Activated CD4-positive, alpha-beta T cell treated with anti-CD3 and anti-CD28 coated beads, Interleukin-2, Interleukin-4, amounts not matched to agents 100 ng/mL and 50 ng/mL, durations not matched to agents 16 hours and 8 hours (primary cell): ENCODE measurements around the gene BTRC.

Experiments used
- DNase-seq: peaks from one replicate; pipeline ENCODE4 v3.0.0-alpha.2; 2020; ENCODE audit warnings: low spot score

The BTRC gene

GRCh38 chr10:101535949-101536348 is 182.0 kb downstream of the BTRC start:
- no peak for DNase-seq

DNA sequence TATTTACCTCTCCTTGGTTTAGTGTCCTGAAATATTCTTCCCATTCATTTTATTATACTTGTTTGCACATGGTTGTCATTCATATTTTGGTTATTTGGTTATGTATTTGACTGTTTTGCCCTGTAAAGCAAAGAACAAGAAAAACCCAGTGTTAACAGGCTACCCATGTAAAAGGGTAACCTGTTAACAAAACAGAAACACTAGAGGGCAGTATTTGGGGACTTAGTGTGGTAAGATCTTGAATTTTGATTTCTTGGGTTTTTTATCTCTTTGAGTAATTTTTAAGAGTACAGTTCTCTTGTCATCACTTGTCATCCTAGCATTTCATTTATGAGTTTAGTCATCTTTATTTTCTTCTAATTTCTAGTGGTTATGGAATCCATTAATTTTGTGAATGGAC is 182.8 kb downstream of the BTRC start:
- DNase-seq, result peak; percentile 51

- DNase-seq, result no peak
Measured at GRCh38 chr10:101538446-101538845, 184.5 kb downstream of the BTRC start.

GRCh38 chr10:101545898-101546297 is 191.9 kb downstream of the BTRC start:
- DNase-seq, result no peak

DNA sequence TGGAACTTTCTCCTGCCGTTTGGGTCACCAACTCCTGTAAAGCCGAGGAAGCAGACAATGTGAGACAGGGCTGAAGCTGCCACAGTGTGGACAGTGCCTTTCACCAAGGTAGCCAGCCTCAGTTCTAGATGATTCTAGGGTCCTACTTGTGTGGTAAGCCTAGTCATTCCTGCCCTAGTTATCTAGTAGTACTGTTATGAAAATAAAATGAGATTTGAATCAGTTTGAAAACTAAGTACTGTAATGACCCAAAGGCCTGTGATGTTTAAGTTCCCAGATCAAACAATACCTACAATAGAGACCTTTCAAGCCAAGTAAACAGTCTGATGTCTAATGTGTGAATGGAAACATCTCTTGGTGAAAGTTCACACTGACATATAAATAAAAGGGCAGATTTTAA is 197.0 kb downstream of the BTRC start:
- DNase-seq, result peak; percentile 38

DNA sequence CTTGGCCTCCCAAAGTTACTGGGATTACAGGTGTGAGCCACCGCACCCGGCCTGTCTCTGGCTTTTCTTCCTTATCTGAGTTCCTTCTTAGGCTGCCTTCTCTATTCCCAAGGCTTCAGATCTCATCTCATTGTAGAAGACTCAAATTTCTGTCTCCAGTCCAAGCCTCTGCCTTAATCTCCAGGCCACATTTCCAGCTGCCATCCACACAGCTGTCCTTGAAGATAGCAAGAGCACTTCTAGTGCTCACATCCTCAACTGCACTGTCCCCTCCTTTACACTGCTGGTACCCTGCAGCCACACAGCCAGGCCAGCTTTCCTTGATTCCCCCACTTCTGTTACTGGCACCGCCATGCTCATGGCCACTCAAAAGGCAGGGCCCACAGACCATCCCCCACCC is 198.5 kb downstream of the BTRC start:
- no peak for DNase-seq

DNA sequence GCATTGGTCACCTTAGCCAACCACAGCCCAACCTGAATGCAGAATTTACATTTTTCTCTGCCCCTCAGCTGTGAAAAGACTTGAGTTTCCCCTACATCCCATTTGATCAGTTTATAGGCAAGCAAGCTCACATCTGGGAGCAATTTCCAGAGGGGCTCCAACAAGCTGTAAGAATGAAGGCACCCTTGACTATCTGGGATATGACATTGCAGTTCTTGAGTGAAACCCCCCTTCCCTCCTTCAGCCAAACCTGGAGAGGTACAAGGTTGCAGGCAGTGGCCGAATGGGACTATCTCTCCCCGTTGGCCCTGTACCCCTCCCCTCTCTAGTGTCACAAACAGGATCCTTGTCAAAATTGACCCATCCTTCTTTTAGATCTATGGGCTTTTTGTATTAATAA is 203.6 kb downstream of the BTRC start:
- no peak for DNase-seq

DNA sequence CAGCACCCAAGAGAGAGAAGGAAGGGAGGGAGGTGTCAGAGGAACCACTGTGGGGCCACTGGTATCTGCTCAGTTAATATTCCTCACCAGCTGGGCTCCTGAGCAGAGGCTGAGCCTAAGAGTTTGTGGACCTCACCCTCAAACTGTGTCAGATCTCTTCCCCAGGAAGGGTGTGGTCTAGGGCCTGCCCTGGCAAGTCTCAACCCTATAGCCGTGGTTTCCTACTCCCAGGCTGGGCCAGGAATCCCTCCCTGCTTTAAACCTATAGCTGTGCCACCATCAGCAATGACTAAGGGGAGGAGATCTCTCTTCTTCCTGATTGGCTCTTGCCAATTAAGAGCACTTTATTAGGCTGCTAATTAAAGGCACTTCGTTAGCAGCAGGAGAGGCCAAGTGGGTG is 204.2 kb downstream of the BTRC start:
- DNase-seq, result no peak

DNA sequence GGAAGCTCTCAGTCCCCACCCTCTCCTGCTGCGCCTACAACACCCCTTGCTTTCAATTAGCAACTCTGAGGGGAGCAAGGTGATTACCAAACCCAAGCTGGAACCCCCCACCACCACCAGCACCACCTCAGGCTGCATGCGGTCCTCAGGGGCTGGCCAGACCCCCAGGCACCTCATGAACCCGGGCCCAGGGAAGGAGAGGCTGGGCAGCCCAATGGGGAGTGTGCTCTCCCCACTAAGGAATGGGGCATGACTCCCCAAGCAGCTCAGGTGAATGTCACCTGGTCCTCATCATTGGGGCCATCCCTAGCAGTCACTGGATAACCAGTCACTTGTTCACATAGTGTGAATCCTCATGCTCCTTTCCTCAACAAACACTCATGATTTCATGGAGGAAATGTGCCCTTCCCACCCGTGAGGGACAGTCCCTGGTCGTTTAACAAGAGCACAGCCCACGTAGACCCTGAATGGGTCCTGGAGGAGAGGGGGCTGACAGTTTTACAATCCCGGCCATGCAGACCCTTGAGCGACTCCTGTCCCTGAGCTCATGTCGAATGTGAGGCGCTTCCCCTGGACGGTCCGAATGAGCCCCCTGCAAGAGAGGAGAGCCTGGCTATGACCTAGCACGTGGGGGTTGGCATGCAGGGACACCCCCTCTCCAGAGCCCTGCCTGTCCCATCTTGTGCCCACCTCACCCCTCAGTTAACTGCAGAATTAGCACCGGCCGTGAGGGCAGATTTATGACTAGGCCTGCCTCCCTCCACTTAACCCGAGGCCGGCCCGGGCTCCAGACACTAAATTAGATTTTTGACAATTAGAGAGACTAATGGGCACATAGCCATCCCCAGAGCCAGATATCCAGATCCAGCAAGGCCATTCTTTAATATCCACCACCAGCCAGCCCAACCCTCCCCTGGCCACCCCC is 205.0 kb downstream of the BTRC start:
- DNase-seq, result no peak

GRCh38 chr10:101559596-101560297 is 205.8 kb downstream of the BTRC start:
- DNase-seq, result no peak

GRCh38 chr10:101560298-101561067 is 206.5 kb downstream of the BTRC start:
- DNase-seq, result no peak

- DNase-seq, result no peak
Measured at GRCh38 chr10:101561068-101561915, 207.3 kb downstream of the BTRC start.

- no peak for DNase-seq
Measured at GRCh38 chr10:101562231-101562630, 208.3 kb downstream of the BTRC start.

DNA sequence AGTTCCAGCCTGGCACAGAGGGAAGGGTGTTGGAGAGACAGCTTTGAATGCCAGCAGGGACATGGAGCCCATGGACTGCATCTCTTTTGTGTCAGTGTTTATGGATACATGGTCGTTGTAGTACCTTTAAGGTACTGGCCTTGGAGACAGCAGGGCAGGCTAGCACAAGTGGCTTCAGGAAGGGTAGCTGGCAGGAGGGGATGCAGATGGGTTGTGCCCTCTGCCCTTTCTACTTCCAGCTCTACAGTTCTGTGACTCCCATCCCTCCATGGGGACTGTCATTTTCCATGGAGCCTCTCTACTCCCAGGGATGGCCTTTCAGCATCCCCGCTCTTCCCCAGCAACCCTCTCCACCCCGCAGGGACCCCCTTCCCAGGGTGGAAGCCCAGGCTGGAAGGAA is 209.0 kb downstream of the BTRC start:
- DNase-seq, result no peak

- DNase-seq, result no peak
Measured at GRCh38 chr10:101563497-101564040, 209.6 kb downstream of the BTRC start.

DNA sequence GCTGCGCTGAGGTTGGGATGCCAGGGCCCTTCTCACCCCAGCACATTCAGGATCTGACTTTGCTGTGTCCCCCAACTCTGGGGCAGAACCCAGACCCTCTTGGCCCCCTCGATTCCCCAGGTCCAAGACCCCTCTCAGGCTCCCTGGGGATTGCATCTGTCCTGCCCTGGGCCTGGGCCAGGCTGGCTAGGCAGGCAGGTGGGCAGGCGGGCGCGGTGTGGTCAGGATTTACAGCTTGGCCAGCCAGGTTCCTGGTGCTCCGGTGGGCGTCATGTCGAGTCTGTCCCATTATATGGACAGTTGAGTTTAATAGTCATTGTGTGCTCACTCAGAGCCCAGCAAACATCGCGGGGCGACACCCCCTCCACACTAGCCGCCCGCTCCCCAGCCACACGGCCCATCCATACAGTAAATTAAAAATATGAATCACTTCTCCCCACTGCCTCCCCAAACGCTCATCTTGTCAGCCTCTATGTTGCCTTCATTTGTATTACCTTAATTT is 210.6 kb downstream of the BTRC start:
- no peak for DNase-seq

DNA sequence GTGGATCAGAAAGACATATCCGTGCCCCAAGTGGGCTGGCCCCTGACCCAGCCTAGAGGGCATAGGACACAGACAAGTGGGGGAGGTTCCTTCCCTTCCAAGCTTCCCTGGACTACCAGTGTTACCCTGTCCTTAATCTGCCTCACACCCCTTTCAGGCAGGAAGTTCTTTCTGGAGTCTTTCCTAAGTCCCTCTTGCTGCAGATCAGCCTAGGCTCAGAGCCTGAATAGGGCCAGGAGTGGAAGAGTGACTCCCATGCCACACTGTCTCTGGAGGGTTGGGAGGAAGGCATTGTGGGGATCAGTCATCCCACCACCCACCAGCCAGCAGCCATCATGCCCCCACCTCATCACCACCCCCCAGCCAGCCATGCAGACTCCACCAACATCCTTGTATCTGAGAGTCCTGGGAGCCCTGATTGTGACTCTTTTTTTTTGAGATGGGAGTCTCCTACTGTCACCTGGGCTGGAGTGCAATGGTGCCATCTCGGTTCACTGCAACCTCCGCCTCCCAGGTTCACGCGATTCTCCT is 211.5 kb downstream of the BTRC start:
- DNase-seq, result no peak

DNA sequence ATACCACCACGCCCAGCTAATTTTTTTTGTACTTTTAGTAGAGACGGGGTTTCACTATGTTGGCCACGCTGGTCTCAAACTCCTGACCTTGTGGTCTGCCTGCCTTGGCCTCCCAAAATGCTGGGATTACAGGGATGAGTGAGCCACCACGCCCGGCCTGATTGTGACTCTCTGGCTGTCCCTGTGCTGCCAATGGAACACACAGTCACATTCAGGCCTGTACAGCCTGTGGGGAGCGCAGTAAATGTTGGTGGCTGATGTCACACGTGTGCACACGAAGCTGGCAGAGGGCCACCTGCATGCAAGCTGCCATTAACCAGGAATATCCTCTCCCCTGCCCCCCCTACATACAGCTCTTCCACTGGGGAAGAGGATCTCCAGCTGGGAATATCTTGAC is 212.0 kb downstream of the BTRC start:
- DNase-seq, result no peak

DNA sequence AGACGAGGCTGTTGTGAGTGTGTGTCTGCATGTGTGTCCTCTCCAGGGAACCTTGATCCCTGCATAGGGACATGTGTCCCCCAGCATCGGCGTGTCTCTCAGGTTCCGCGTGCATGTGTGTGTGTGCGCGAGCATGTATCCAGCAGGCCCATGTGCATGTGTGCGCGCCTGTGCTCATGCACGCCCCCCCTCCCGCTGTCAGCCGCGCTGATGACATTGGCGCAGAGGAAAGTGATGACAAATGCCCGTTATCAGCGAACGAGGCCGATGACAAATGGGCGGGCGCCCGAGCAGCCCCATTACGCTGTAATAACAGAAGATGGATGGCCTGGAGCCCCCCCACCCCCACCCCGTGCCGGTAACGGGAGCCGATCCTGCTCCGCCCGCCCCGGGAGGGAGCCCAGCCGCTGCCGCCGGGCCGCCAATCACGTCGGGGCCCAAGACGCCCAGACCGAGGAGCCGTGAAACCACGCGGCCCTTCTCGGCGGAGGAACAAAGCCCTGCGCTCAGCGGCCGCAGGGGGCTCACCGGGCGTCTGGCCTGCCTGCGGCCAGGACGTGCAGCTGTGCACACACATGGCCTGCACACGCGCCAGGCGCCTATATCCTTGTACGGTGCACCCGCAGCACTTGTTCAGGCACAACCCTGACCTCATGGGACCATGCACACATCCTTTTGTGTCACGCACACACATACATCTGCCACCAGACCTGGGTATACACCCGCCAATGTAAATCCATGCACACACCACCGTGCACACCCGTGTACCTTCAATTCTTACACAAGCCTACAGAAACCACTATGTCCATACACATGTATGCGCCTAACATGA is 212.6 kb downstream of the BTRC start:
- no peak for DNase-seq
